SJCRH30 (cell line): ENCODE results near the gene PDE6A. TPM values are rescaled to one million over a fixed set of nuclear protein-coding genes. Genes with fewer than 3 reads are reported as not detected.
A peak's percentile ranks its signal among the peaks of the same experiment; 100 is the strongest.
"Not testable (repeated sequence)": the region's sequence is repeated elsewhere in the genome, so short reads cannot be mapped to it uniquely, and the experiment has no call there.

Source experiments
- DNase-seq, 2 experiments: peaks; one replicate each; pipeline ENCODE4 v3.0.0-alpha.2; 2015 to 2020
- H3K27ac ChIP-seq: fragments of 250-450 bp; sonication (Bioruptor Pico); 2 replicates; pipeline ENCODE4 v1.5.1; 2020; ENCODE audit warnings: mild to moderate bottlenecking, moderate library complexity
- H3K27me3 ChIP-seq: fragments of 250-450 bp; sonication (Bioruptor Pico); 2 replicates; pipeline ENCODE4 v1.5.1; 2020; ENCODE audit warnings: mild to moderate bottlenecking, moderate library complexity
- H3K36me3 ChIP-seq: fragments of 250-450 bp; sonication (Bioruptor Pico); 2 replicates; pipeline ENCODE4 v1.5.1; 2020; ENCODE audit warnings: mild to moderate bottlenecking, moderate library complexity
- H3K4me1 ChIP-seq: fragments of 250-450 bp; sonication (Bioruptor Pico); 2 replicates; pipeline ENCODE4 v1.5.1; 2020; ENCODE audit warnings: mild to moderate bottlenecking, moderate library complexity
- H3K4me3 ChIP-seq: fragments of 250-450 bp; sonication (Bioruptor Pico); 2 replicates; pipeline ENCODE4 v1.5.1; 2020; ENCODE audit warnings: mild to moderate bottlenecking, moderate library complexity
- H3K9me3 ChIP-seq: fragments of 250-450 bp; sonication (Bioruptor Pico); replicated peaks from 2 replicates; pipeline ENCODE4 v1.5.1; 2020; ENCODE audit warnings: mild to moderate bottlenecking, moderate library complexity
- total RNA-seq: library from RNA; depleted of rRNA; stranded (reverse); fragments of >200 nt; shearing (Covaris generic); gene quantifications from 2 replicates; pipeline ENCODE4 v1.2.3, GENCODE V29; 2014

Gene PDE6A
- total RNA-seq, 1 experiment from 2014 or later, result 0.47 TPM

GRCh38 chr5:149960272-149961185 is 15.9 kb upstream of the PDE6A start, which contains the start of gene SLC26A2:
Gene SLC26A2, plus strand, starts transcription at chr5:149960758. Its CDS starts 16,895 bp downstream, at chr5:149977653.
- Histone ChIP-seq H3K9me3 (no peaks in the 10 kb centered on the region), H3K27ac (peak within 1 kb of the TSS; percentile 72), H3K4me1 (peaks cover 28% of the 10 kb centered on the region), H3K4me3 (peak within 1 kb of the TSS; percentile 76), H3K27me3 (no peaks in the 10 kb centered on the region), H3K36me3 (no peaks in the 10 kb centered on the region)
- DNase-seq, result peak; percentile 98 to 99

DNA sequence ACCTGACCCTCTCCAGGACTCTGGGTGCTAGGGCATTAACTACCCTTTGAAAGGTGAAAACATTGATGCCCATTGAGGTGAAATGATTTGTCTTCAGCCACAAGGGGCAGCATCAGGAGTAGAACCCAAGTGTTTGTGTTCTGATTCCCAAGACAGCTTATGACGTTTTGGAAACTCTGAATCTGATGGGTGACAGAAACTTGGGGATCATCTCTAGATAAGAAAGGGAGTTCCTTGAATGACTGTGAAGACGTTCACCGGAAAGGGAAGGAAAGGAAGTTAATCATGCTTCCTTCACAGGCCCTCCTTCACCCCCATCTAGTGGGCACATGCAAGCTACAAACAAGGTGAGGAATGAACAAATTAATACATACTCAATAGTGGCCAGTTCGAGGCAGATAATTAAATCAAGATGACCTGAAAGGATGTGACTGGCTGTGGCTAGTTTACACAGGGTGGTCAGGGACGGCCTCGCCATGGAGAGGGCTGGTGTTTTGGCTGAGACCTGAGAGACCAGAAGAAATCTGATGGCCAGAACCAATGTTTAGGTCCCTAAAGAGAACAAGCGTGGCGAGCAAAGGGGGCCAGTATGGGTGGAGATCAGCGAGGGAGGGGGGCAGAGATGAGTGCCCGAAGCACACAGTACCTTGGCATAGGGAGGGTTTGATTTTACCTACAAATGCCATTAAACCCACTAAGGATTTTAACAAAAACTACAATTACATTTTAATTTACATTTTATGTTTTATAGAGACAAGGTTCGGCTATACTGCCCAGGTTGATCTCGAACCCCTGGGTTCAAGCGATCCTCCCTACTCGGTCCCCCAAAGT is 15.0 kb upstream of the PDE6A start:
- H3K9me3 ChIP-seq, result no peaks in the 10 kb centered on the region
- H3K27ac ChIP-seq, result peak overlapping the region; percentile 72
- peak overlapping the region; percentile 76 for H3K4me3 ChIP-seq
- no peaks in the 10 kb centered on the region for H3K27me3 ChIP-seq
- H3K4me1 ChIP-seq, result peaks cover 31% of the 10 kb centered on the region
- peak; percentile 28 to 66 for DNase-seq
- H3K36me3 ChIP-seq, result no peaks in the 10 kb centered on the region

GRCh38 chr5:149957855-149958254 is 13.3 kb upstream of the PDE6A start:
- Histone ChIP-seq H3K27me3 (no peaks in the 10 kb centered on the region), H3K4me3 (peak overlapping the region; percentile 76), H3K36me3 (no peaks in the 10 kb centered on the region), H3K4me1 (peaks cover 36% of the 10 kb centered on the region), H3K27ac (peak overlapping the region; percentile 72), H3K9me3 (no peaks in the 10 kb centered on the region)
- peak; percentile 91 to 94 for DNase-seq

- no peak overlapping the region for H3K4me3 ChIP-seq
- H3K27ac ChIP-seq, result peak overlapping the region; percentile 72; the same call in 1 of the 2 replicates
- peaks cover 36% of the 10 kb centered on the region for H3K4me1 ChIP-seq
- H3K27me3 ChIP-seq, result no peaks in the 10 kb centered on the region
- no peaks in the 10 kb centered on the region for H3K36me3 ChIP-seq
- no peak for DNase-seq
- no peaks in the 10 kb centered on the region for H3K9me3 ChIP-seq
Measured at GRCh38 chr5:149956685-149957084, 12.1 kb upstream of the PDE6A start.

DNA sequence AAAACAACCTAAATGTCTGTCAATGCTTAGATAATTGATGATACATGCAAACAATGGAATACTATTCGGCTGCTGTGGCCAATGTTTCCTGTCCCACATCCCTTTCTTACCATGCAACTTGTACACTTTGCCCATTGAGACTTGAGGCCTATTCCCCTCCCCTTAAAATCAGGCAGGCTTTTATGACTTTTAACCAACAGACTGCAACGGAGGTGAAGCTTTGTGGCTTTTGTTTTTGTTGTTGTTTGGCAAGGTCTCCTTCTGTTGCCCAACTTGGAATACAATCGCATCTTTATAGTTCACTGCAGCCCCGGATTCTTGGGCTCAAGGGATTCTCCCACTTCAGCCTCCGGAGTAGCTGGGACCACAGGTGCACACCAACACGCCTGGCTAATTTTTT is 10.2 kb upstream of the PDE6A start:
- no peak overlapping the region for H3K27ac ChIP-seq
- DNase-seq, result peak in 1 of 2 experiments; percentile 29
- no peaks in the 10 kb centered on the region for H3K36me3 ChIP-seq
- H3K4me1 ChIP-seq, result peaks cover 36% of the 10 kb centered on the region
- H3K27me3 ChIP-seq, result no peaks in the 10 kb centered on the region
- H3K9me3 ChIP-seq, result 0 out of 2 replicates have a peak, but pooled peaks cover 2% of the 10 kb centered on the region
- H3K4me3 ChIP-seq, result no peak overlapping the region

DNA sequence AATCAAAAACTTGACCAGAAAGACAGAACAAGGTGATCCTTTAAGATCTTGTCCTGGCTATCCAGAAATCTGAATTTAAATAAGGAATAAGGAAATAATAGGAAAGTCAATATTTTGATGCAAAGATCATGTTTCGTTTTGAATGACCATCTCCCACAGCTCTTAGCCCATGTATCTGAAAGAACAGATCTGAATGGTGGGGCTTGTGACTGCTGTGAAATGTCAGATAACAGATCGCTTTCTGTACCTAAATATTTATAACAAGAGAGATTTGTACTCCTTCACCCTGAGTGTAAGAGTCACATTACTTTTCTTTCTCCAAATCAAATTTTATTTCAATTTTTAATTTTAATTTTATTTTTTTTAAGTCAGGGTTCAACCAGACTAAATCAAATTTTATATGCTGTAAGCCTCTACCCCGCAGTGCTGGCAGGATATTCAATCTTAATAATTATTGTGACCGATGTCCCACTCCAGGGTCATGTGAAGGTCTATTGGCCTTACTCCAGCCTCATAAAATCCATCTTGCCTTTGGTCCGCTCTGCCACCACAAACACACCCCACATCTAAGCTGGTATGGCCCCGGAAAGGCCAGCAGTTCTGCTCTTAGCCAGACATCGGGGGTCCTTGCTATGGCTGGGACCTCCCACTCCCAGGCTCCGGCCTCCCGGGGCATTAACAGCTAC is 9.0 kb upstream of the PDE6A start:
- no peaks in the 10 kb centered on the region for H3K27me3 ChIP-seq
- no peaks in the 10 kb centered on the region for H3K36me3 ChIP-seq
- H3K27ac ChIP-seq, result no peak overlapping the region; the same call in 1 of the 2 replicates
- no peak overlapping the region for H3K4me3 ChIP-seq
- H3K4me1 ChIP-seq, result peaks cover 24% of the 10 kb centered on the region
- H3K9me3 ChIP-seq, result 0 out of 2 replicates have a peak, but pooled peaks cover 2% of the 10 kb centered on the region
- DNase-seq, result peak in 1 of 2 experiments; percentile 19

GRCh38 chr5:149951138-149951749 is 6.7 kb upstream of the PDE6A start:
- Histone ChIP-seq H3K27me3 (no peaks in the 10 kb centered on the region), H3K27ac (no peak overlapping the region), H3K9me3 (0 out of 2 replicates have a peak, but pooled peaks cover 2% of the 10 kb centered on the region), H3K4me1 (peaks cover 8% of the 10 kb centered on the region; the same call in 1 of the 2 replicates), H3K36me3 (no peaks in the 10 kb centered on the region), H3K4me3 (no peak overlapping the region)
- DNase-seq, result no peak

DNA sequence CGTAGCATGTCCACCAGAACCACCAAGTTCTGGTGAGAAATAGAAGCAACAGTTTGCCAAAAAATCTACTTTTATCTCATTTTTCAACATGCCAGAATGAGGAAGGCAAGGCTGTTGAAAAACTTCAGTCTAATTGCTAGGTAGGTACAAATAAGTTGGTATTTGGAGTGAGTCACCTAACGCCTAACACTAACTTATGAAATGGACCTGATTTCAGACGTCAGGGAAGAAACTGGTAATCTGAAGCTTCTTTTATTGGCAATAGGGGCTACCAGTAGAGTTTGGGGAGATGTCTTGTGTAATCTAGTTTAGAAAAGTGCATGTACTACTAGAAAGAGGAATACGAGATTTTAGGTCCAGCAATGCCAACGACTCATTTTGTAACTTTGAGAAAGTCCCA is 4.4 kb upstream of the PDE6A start:
- H3K27ac ChIP-seq, result no peak overlapping the region
- DNase-seq, result no peak
- H3K4me3 ChIP-seq, result no peak overlapping the region

DNA sequence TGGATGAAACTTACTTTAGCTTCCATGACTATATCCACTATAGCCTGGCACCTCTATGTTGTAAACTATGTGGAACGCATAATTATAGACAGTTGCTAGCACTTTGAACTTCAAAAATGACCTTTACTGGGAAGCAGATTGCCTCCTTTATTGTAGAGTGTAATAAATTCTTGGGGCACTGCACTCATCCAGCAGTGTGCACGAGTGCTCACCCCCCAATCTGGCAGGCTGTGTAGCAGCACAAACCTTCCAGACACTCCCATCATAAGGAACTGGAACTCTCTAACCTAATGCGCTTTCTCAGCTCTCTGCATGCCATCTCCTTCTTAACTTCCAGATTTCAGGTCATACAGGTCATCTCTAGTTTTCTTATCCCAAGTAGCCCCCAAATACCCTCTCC is 1.5 kb upstream of the PDE6A start:
- H3K27ac ChIP-seq, result no peak overlapping the region
- no peak for DNase-seq
- peaks cover 14% of the 10 kb centered on the region for H3K4me1 ChIP-seq
- no peaks in the 10 kb centered on the region for H3K27me3 ChIP-seq
- no peak overlapping the region for H3K4me3 ChIP-seq
- H3K36me3 ChIP-seq, result no peaks in the 10 kb centered on the region
- no peaks in the 10 kb centered on the region for H3K9me3 ChIP-seq

More for the DNA sequence above, 4.4 kb upstream of the PDE6A start:
- H3K9me3 ChIP-seq, result 0 out of 2 replicates have a peak, but pooled peaks cover 2% of the 10 kb centered on the region
- no peaks in the 10 kb centered on the region for H3K27me3 ChIP-seq
- H3K4me1 ChIP-seq, result peaks cover 3% of the 10 kb centered on the region; the same call in 1 of the 2 replicates
- no peaks in the 10 kb centered on the region for H3K36me3 ChIP-seq

GRCh38 chr5:149943177-149943949 is 1.2 kb downstream of the PDE6A start:
- H3K27me3 ChIP-seq, DNase-seq, H3K4me3 ChIP-seq, H3K9me3 ChIP-seq, H3K36me3 ChIP-seq, H3K27ac ChIP-seq: not testable (repeated sequence)
- peaks cover 26% of the 10 kb centered on the region for H3K4me1 ChIP-seq

GRCh38 chr5:149942741-149943169 is 1.8 kb downstream of the PDE6A start:
- H3K9me3 ChIP-seq, H3K27ac ChIP-seq, H3K4me3 ChIP-seq, H3K27me3 ChIP-seq, DNase-seq, H3K36me3 ChIP-seq: not testable (repeated sequence)
- H3K4me1 ChIP-seq, result peaks cover 32% of the 10 kb centered on the region

DNA sequence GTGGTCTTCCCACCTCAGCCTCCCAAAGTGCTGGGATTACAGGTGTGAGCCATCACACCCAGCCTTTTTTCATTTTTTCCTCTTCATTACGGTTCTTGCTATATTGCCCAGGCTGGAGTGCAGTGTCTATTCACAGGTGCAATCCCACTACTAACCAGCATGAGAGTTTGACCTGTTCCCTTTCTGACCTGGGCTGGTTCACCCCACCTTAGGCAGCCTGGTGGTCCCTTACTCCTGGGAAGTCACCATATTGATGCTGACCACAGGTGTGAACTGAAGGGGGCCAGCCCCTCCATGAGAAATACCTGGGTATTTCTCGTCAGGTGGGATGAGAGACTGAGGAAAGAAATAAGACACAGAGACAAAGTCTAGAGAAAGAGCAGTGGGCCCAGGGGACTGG is 2.4 kb downstream of the PDE6A start:
- Histone ChIP-seq H3K27ac (no peak overlapping the region), H3K4me3 (no peak overlapping the region), H3K27me3 (no peaks in the 10 kb centered on the region), H3K4me1 (peaks cover 36% of the 10 kb centered on the region), H3K36me3 (no peaks in the 10 kb centered on the region), H3K9me3 (no peaks in the 10 kb centered on the region)
- DNase-seq, result no peak

- DNase-seq, result no peak
- Histone ChIP-seq H3K27ac (no peak overlapping the region), H3K4me3 (no peak overlapping the region), H3K4me1 (peaks cover 36% of the 10 kb centered on the region), H3K27me3 (no peaks in the 10 kb centered on the region), H3K36me3 (no peaks in the 10 kb centered on the region), H3K9me3 (no peaks in the 10 kb centered on the region)
Measured at GRCh38 chr5:149941795-149942194, 2.8 kb downstream of the PDE6A start.
